GM19324 (cell line): ENCODE results near the gene IMPDH2.
"Not testable (repeated sequence)": the region's sequence is repeated elsewhere in the genome, so short reads cannot be mapped to it uniquely, and the experiment has no call there.

Experiments used
- ATAC-seq: cut with Tn5 transposase; IDR thresholded peaks from one replicate; pipeline ENCODE4 v1.9.1; 2021; ENCODE audit warnings: mild to moderate bottlenecking, moderate library complexity; ENCODE audit not compliant: unreplicated experiment, low FRiP score

The IMPDH2 gene

DNA sequence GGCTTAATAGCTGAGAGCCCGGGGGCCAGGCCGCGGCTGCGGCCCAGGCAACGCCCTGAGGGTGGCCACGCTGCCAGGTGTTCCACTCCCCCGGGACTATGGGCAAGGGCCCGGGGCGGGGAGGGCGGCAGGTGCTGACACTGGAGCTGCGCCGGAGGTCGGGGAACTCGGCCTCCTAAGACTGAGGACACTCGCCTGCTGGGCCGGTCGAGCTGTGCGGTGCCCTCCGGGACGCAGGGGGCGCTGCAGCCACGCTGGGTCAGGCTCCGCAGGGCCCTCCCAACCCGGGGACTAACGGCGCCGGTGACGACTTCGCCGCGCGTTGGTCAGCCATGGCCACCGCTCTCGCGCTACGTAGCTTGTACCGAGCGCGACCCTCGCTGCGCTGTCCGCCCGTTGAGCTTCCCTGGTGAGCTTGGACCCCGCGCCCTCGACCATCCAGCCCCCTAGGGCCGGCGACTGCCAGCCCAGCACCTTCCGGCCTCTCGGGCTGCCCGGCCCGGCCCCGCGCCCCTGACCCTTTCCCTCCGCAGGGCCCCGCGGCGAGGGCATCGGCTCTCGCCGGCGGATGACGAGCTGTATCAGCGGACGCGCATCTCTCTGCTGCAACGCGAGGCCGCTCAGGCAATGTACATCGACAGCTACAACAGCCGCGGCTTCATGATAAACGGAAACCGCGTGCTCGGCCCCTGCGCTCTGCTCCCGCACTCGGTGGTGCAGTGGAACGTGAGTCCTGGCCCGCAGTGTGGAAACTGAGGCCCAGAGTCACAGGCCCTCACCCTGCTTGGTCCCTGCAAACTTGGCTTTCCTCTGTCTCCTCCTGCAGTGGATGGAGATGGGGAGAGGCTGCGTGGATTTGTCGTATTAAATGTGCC is 7.1 kb downstream of the IMPDH2 start, which contains the start of gene NDUFAF3:
NDUFAF3 (plus strand) TSS at position 309 of the 875 bp plus-strand sequence; CDS start at position 333, 24 bp downstream.
- peak; percentile 62 for ATAC-seq

DNA sequence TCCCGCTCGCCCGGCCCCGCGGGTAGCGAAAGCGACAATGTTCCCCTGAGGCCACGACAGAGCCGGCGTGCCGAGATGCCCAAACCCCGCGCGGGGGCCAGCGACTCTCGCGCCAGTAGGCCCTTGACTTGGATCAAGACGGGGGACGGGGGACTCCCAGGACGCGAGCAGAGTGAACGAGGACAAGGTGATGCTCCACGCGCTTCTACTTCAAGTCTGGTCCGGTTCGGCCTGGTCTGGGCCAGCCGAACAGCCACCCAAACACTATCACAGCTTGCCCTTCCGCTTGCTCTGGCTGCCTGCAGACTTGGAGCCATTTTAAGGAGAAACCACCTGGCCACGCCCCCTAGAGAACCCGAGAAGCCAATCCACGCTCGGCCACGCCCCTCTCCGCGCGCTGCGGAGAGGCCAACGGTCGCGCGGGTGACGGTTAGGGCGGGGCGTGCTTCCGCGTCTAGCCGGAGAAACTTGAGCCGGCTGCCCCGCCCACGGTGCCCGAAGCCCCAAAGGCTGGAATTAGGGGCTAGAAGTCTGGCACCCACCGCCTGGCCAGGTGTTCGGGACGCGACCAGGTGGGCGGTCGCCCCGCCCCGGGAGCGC is 7.9 kb downstream of the IMPDH2 start:
- peak; percentile 57 for ATAC-seq

DNA sequence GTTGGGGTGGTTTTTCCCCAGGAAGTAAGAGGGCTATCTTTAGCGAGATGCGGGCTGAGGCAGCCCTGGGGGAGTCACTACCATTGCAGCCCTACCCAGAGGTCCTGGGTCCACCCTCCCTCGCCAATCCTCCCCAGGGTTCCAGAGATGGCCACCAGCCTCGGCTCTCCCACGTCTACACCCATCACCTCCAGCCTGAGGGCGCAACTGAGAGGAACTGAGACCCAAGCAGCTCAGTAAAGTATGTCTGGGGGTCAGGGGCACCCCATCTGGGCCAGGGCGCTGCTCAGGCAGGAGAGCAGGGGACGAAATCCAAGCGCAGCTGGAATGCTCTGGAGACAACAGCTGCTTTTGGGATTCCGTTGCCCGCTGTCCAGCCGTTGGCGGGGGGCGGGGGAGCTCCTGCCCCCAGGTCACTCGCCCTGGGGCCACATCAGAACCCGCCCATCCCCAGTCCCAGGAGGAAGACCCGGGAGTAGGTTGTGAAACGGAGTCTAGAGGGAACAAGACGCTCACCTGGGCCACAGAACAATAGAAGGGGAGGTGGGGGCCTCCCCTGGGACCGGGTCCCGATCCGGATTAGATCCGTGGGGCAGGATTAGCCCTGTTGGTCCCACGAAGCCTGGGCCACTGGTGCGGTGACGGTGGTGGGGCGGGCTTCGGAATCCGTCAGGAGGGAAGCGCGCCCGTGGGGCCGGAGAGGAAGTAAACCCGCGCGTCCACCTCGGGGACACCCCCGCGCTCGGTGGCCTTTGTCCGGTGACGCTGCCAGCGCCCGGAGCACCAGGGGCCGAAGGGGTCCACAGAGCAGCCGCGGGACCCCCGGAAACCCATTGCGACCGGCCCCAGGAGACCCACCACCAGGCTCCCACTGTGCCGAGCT is 8.6 kb downstream of the IMPDH2 start:
- ATAC-seq, result peak; percentile 1

DNA sequence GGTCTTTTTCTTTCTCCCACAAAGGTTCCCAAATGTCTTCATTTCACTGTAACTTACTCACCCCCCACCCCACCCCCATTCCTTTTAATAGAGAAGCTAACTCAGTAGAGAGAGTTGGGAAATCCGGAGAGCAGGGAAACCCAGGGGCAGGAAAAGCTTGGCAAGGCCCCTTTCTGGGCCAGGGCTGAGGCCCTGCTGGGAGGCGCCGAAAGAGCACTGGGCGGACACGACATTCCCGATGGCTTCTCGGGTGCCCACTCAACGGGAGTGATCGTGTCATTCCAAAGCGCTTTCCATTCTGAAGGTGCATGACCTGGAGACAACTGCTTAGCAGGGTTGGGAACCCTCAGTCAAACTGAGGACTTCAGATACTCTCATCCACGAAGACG is 9.3 kb downstream of the IMPDH2 start:
- ATAC-seq, result no peak

DNA sequence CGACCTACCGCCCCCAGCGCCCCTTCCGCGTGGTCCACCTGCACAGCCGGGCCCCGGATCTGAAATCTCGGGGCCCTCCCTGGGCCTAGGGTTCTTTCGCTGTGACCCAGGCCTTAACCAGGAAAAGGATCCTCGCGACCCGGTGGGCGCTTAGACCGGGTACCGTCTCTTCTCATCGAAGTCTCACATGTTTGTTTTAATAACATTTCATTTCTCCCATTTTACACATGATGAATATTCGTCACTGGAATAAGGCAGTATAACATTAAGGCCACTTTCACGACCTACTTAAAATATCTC is 10.5 kb downstream of the IMPDH2 start:
- ATAC-seq, result no peak

DNA sequence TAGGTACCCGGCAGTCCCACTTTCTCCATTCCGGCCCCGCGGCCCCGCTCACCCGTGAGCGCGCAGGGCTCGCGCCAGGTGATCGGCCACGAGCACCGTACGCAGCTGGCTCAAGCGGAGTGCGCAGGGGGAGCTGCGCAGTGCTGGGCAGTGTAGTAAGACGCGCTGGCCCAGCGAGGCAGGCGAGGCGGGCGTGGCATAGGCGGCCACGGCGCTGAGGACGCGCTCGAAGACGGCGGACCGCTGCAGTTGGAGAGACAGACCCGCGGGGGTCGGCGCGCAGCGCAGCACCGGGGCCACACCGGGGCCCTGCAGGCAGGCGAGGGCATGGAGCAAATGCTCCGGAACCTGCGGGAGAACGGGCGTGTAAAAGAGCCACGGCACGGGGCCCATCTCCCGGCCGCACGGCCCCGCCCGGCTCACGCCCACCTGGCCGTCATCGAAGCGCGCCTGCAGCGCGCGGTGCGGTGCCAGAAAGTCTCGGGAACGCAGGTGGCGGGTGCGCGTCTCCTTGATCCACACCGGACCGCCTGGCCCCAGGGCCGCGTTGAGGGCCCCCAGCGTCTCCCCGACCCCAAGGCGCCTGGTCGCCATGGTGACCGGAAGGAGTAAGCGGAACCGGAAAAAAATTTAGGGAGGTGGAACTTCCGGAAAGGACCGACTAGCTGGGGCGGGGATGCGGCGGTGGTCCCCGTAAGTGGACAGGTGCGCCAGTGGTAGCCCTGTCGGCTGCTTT is 11.1 kb downstream of the IMPDH2 start, which contains the start of gene DALRD3:
DALRD3 (minus strand) TSS at position 610 of the 736 bp plus-strand sequence; CDS start at position 594, 16 bp downstream.
- ATAC-seq, result no peak

DNA sequence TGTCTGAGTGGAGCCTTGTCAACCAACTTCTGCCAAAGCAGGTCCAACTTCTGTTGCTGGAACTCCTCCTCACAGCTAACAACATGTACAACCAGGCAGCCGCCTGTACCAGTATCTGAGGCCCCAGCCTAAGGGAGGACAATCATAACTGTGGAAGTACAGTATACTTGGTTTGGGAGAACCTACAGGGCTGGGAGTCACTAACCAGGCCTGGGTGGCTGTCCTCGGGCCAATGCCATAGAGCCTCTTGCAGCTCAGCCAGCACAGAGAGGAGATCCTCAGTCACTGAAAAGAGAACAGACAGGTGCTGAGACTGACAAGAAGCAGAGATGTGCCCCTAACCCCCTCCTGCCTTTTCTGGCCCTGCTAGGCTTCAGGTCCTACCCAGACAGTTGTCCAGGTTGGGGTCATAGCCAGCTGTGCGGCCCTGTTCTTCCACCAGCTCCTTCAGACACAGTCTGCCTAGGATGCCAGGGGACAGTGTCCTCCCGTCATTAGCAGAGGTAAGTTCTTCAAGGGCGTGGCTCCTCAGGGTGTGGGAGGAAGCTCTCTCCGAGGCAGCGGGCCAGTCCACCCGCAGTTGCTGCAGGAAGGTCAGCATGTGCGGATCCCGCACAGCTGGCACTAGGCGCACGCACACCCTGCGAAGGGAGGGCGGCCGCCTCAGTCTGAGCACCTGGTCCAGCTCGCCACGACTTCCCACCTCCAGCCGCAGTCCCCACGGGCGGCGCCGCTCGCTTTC is 11.8 kb downstream of the IMPDH2 start:
- no peak for ATAC-seq

DNA sequence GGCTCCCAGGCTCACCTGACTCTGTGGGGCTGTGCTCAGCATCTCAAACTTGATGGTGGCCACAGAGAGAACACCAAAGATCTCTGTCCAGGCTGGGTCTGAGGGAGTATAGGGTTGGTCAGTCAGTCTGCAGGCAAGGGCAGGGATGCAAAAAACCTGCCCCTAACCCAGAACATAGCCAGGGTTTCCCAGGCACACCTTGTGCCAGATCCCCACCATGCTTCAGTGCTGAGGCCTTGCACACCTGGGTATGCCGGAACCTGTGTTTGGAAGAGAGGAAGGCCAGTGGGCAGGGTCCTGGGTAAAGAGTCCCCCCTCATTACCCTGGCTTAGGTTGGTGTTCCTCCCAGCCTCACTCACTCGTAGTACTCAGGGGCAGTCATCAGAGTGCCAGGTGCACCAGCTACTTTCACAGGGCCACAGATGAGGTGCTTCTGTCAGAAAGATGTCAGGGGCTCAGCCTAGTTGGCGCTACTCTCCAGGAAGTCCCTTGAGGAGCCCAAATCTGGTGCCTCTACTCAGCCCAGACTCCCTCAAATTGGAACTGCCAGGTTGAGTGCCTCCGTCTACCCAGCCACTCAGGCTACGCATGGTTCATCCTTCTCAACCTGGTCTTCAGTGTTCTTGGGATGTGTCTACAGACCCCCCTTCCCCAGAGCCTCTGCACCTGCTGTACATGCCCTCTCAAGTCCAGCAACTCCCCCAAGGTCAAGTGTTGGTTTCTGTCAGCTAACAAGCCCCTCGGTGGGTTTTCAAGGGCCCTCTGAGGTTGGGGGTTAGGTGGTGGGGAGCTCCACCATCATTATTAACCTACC is 12.6 kb downstream of the IMPDH2 start:
- ATAC-seq, result no peak

DNA sequence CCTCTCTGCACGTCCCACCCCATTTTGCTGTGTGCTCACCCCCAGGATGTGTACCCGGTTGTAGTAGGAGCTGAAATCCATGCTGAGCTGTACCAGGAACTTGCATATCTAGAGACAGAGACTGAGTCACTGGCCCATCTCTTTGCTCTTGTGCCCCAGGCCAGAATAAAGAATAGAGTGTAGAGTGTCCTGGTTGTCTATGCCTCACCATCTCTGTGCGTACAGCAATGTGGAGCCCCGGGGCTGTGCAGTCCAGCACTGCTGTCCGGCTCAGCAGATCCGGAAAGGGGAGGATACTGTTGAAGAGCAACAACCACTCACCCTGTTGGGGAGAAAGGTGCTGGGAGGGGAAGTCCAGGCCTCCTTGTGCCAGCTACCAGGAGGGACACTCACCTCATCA is 13.4 kb downstream of the IMPDH2 start:
- no peak for ATAC-seq

DNA sequence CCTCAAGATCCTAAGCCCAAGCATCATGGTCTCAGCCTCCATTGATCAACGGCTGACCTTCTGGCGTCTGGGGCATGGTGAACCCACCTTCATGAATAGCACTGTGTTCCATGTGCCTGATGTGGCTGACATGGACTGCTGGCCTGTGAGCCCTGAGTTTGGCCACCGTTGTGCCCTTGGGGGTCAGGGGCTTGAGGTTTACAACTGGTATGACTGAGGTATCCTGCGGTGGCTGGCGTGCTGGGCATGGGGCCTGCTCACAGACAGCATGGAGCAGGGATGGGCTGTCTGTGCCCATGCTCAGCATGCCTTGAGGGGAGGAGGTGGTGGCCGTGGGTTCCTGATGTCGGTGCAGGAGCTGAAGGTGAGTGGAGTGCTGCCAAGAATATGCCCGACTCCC is 14.1 kb downstream of the IMPDH2 start:
- no peak for ATAC-seq

DNA sequence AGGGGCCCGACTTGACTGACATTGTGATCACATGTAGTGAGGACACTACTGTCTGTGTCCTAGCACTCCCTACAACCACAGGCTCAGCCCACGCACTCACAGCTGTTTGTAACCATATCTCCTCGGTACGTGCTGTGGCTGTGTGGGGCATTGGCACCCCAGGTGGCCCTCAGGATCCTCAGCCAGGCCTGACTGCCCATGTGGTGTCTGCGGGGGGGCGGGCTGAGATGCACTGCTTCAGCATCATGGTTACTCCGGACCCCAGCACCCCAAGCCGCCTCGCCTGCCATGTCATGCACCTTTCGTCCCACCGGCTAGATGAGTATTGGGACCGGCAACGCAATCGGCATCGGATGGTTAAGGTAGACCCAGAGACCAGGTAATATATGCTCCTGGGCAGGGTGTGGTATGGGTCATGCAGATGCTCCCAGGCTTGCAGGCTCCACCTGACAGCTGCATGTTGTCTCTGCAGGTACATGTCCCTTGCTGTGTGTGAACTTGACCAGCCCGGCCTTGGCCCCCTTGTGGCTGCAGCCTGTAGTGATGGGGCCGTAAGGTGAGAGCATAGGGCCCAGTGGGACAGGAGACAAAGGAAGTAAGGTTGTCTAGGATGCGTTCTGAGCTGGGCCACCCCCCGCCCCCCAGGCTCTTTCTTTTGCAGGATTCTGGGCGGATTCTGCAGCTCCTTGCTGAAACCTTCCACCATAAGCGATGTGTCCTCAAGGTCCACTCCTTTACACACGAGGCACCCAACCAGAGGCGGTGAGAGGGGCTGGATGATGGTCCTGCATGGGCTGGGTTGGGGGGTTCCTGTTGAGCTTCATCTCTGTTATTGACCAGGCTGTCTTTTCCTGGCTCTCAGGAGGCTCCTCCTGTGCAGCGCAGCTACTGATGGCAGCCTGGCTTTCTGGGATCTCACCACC is 15.2 kb downstream of the IMPDH2 start:
- ATAC-seq, result no peak

DNA sequence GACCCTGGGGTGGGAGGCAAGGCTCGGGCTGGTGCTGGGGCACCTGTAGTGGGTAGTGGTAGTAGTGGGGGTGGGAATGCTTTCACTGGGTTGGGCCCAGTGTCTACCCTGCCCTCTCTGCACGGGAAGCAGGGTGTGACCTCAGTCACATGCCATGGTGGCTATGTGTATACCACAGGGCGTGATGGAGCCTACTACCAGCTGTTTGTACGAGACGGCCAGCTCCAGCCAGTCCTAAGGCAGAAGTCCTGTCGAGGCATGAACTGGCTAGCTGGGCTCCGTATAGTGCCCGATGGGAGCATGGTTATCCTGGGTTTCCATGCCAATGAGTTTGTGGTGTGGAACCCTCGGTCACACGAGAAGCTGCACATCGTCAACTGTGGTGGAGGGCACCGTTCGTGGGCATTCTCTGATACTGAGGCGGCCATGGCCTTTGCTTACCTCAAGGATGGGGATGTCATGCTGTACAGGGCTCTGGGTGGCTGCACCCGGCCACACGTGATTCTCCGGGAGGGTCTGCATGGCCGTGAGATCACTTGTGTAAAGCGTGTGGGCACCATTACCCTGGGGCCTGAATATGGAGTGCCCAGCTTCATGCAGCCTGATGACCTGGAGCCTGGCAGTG is 16.0 kb downstream of the IMPDH2 start:
- no peak for ATAC-seq

DNA sequence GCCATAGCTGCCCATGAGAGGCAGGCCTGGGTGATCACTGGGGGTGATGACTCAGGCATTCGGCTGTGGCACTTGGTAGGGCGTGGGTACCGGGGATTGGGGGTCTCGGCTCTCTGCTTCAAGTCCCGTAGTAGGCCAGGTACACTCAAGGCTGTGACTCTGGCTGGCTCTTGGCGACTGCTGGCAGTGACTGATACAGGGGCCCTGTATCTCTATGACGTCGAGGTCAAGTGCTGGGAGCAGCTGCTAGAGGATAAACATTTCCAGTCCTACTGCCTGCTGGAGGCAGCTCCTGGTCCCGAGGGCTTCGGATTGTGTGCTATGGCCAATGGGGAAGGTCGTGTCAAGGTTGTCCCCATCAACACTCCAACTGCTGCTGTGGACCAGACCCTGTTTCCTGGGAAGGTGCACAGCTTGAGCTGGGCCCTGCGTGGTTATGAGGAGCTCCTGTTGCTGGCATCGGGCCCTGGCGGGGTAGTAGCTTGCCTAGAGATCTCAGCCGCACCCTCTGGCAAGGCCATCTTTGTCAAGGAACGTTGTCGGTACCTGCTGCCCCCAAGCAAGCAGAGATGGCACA is 16.7 kb downstream of the IMPDH2 start:
- no peak for ATAC-seq

DNA sequence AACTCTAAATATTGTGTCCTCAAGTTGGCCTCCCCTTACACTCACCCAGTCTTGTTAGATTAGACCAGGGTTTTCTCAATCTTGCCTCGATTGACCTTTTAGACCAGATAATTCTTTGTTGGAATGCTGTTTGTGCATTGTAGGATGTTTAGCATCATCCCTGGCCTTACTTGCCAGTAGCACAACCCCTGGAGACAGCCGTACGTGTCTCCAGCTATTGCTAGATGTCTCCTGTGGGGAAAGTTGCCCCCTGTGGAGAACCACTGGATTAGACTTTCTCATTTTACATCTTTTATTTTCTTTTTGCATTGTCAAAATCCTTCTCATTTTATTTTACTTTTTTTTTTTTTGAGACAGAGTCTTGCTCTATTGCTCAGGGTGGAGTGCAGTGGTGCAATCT is 19.8 kb downstream of the IMPDH2 start:
- no peak for ATAC-seq

DNA sequence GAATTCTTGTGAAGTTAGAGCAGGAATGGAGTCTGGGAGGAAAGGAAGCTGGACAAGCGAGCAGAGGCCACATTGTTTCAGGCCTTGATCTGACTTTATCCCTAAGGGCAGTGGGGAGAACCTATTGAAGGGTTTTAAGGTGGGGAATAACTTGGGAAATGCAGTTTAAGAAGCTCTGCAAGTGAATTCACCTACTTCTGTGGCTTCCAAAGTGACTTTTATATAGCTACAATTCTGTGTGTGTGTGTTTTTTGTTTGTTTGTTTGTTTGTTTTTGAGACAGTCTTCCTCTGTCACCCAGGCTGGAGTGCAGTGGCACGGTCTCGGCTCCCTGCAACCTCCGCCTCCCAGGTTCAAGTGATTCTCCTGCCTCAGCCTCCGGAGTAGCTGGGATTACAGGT is 20.6 kb downstream of the IMPDH2 start:
- ATAC-seq, result not testable (repeated sequence)

DNA sequence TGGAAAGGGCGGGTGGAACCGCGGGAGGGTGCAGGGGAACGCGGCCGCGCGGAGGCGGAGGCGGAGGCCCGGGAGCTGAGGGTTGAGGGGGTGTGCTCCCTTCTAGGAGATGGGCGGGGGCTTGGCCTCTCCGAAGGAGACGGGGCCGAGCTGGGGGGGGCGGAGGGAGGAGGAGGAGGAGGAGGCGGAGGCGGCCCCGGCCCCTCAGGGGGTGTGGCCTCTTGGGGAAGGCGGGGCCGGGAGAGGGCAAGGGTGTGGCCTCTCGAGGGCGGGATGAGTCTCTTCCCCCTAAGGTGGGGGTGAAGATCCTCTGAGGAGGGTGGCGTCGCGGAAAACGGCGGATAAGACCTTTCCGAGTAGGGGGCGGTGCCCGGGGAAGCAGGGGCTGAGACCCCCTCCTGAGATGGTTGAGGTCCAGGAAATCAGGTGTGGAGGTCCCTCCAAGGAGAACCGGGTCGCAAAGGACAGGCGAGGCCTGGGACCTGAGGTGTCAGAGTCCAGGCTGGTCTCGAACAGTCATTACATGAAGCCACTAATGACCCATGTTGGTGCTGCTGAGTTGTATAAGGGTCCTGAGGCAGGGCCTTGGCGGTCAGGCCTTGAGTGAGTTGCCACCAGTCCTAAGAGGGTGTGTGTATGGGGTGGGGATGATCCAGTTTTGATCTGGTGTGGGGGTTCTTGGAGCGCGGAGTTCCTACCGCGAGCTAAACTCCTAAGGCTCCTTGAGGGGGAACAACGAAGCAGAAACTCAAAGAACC is 21.2 kb downstream of the IMPDH2 start:
- ATAC-seq, result peak; percentile 34
